Stimulated activated memory B cell treated with anti-CD40 and anti-IgM and Interleukin-4, amounts not matched to agents 10 μg/mL and 1 μg/mL and 100 μg/mL, for 72 hours (primary cell): ENCODE results near the gene KHDRBS2.

ENCODE experiments used
- ATAC-seq: fragments of 150-1000 bp; cut with Tn5 transposase; 2 replicates; pipeline ENCODE4 v1.10.0; 2021
- H3K27ac Mint-ChIP-seq: one replicate; pipeline ENCODE4 v1.8.0; 2022; ENCODE audit warnings: mild to moderate bottlenecking, mixed read lengths
- H3K27me3 Mint-ChIP-seq: one replicate; pipeline ENCODE4 v1.8.0; 2022; ENCODE audit warnings: mixed read lengths
- H3K36me3 Mint-ChIP-seq: one replicate; pipeline ENCODE4 v1.8.0; 2022; ENCODE audit warnings: mixed read lengths
- H3K4me1 Mint-ChIP-seq: one replicate; pipeline ENCODE4 v1.8.0; 2022; ENCODE audit warnings: mixed read lengths
- H3K4me3 Mint-ChIP-seq: one replicate; pipeline ENCODE4 v1.8.0; 2022; ENCODE audit warnings: mild to moderate bottlenecking, moderate library complexity, mixed read lengths
- H3K9me3 Mint-ChIP-seq: one replicate; pipeline ENCODE4 v1.8.0; 2022; ENCODE audit warnings: mixed read lengths

KHDRBS2 gene

GRCh38 chr6:61751986-61752385 is 534.0 kb downstream of the KHDRBS2 start:
- no peaks in the 10 kb centered on the region for H3K27me3 Mint-ChIP-seq

GRCh38 chr6:61745994-61746393 is 540.0 kb downstream of the KHDRBS2 start:
- H3K27ac Mint-ChIP-seq: no peak overlapping the region
- H3K4me3 Mint-ChIP-seq: no peak overlapping the region
- ATAC-seq: peak; percentile 61
- H3K4me1 Mint-ChIP-seq: no peaks in the 10 kb centered on the region
- peaks cover 3% of the 10 kb centered on the region for H3K9me3 Mint-ChIP-seq
- H3K27me3 Mint-ChIP-seq: no peaks in the 10 kb centered on the region
- peaks cover 18% of the 10 kb centered on the region for H3K36me3 Mint-ChIP-seq

More at GRCh38 chr6:61751986-61752385, 534.0 kb downstream of the KHDRBS2 start:
- H3K4me1 Mint-ChIP-seq: no peaks in the 10 kb centered on the region
- peaks cover 9% of the 10 kb centered on the region for H3K36me3 Mint-ChIP-seq
- no peak for ATAC-seq
- H3K4me3 Mint-ChIP-seq: no peak overlapping the region
- H3K9me3 Mint-ChIP-seq: no peaks in the 10 kb centered on the region
- no peak overlapping the region for H3K27ac Mint-ChIP-seq

- Mint-ChIP-seq H3K4me3 (no peak overlapping the region), H3K27ac (no peak overlapping the region), H3K4me1 (no peaks in the 10 kb centered on the region), H3K27me3 (no peaks in the 10 kb centered on the region), H3K9me3 (no peaks in the 10 kb centered on the region), H3K36me3 (peaks cover 4% of the 10 kb centered on the region)
- ATAC-seq: no peak
These were observed 574.2 kb downstream of the KHDRBS2 start for GRCh38 chr6:61711849-61712248.

- H3K27ac Mint-ChIP-seq: no peak overlapping the region
- no peaks in the 10 kb centered on the region for H3K27me3 Mint-ChIP-seq
- no peak for ATAC-seq
- no peaks in the 10 kb centered on the region for H3K36me3 Mint-ChIP-seq
- H3K4me1 Mint-ChIP-seq: no peaks in the 10 kb centered on the region
- no peak overlapping the region for H3K4me3 Mint-ChIP-seq
- no peaks in the 10 kb centered on the region for H3K9me3 Mint-ChIP-seq
These were observed 597.9 kb downstream of the KHDRBS2 start for GRCh38 chr6:61688165-61688564.

- ATAC-seq: no peak
These were observed 603.5 kb downstream of the KHDRBS2 start for GRCh38 chr6:61682562-61682961.

GRCh38 chr6:61679625-61680024 is 606.4 kb downstream of the KHDRBS2 start:
- no peak overlapping the region for H3K4me3 Mint-ChIP-seq
- no peak for ATAC-seq
- no peaks in the 10 kb centered on the region for H3K27me3 Mint-ChIP-seq
- H3K4me1 Mint-ChIP-seq: no peaks in the 10 kb centered on the region
- no peak overlapping the region for H3K27ac Mint-ChIP-seq
- no peaks in the 10 kb centered on the region for H3K36me3 Mint-ChIP-seq
- no peaks in the 10 kb centered on the region for H3K9me3 Mint-ChIP-seq

More at GRCh38 chr6:61682562-61682961, 603.5 kb downstream of the KHDRBS2 start:
- Mint-ChIP-seq H3K36me3 (no peaks in the 10 kb centered on the region), H3K4me3 (no peak overlapping the region), H3K27ac (no peak overlapping the region), H3K27me3 (no peaks in the 10 kb centered on the region), H3K9me3 (no peaks in the 10 kb centered on the region), H3K4me1 (no peaks in the 10 kb centered on the region)

- Mint-ChIP-seq H3K4me1 (no peaks in the 10 kb centered on the region), H3K4me3 (no peak overlapping the region), H3K36me3 (no peaks in the 10 kb centered on the region), H3K9me3 (no peaks in the 10 kb centered on the region), H3K27me3 (no peaks in the 10 kb centered on the region), H3K27ac (no peak overlapping the region)
- no peak for ATAC-seq
These were observed 610.3 kb downstream of the KHDRBS2 start for GRCh38 chr6:61675734-61676133.

- Mint-ChIP-seq H3K9me3 (no peaks in the 10 kb centered on the region), H3K4me1 (peaks cover 11% of the 10 kb centered on the region), H3K27me3 (no peaks in the 10 kb centered on the region), H3K27ac (no peak overlapping the region), H3K36me3 (peaks cover 3% of the 10 kb centered on the region), H3K4me3 (no peak overlapping the region)
- no peak for ATAC-seq
These were observed 636.2 kb downstream of the KHDRBS2 start for GRCh38 chr6:61649845-61650244.

- Mint-ChIP-seq H3K4me1 (no peaks in the 10 kb centered on the region), H3K36me3 (peaks cover 16% of the 10 kb centered on the region), H3K9me3 (peaks cover 10% of the 10 kb centered on the region), H3K27ac (no peak overlapping the region), H3K27me3 (no peaks in the 10 kb centered on the region), H3K4me3 (no peak overlapping the region)
- ATAC-seq: no peak
These were observed 645.6 kb downstream of the KHDRBS2 start for GRCh38 chr6:61640463-61640862.
